H1 (cell line): Measurements from ENCODE around the gene ALG2. TPM values are rescaled to one million over a fixed set of nuclear protein-coding genes. Genes with fewer than 3 reads are reported as not detected.

Experiments
- CTCF ChIA-PET: fragments of 300-600 bp; sonication (Branson Sonifier 250); formaldehyde crosslinking; loops from one replicate; lab custom pipeline; 2021; ENCODE audit not compliant: partially characterized antibody; lab: Charles Lee
- POLR2A ChIA-PET: fragments of 300-600 bp; sonication (Branson Sonifier 250); formaldehyde crosslinking; loops from one replicate; lab custom pipeline; 2021; ENCODE audit warnings: inconsistent platforms; ENCODE audit not compliant: partially characterized antibody; lab: Charles Lee
- DNase-seq, 2 experiments: peaks; one replicate each; pipeline versions ENCODE4 v3.0.0 to v3.0.0-alpha.2; 2010 to 2022; ENCODE audit warnings: low spot score in 2 of 2, low read depth in 1 of 2, mixed read lengths in 1 of 2
- FAIRE-seq: peaks from 2 replicates; lab custom pipeline; 2011; peaks lifted over from hg19 to GRCh38; lab: Jason Lieb, UNC
- H2AFZ ChIP-seq: 2 replicates; pipeline ENCODE4 v1.8.1; 2012; ENCODE audit warnings: low read length, inconsistent platforms
- H2AK5ac ChIP-seq: 2 replicates; pipeline ENCODE4 v1.6.1; 2013; ENCODE audit warnings: low read depth, low read length
- H2BK120ac ChIP-seq: replicated peaks from 2 replicates; pipeline ENCODE3; 2013; ENCODE audit warnings: low read depth, low read length, inconsistent platforms
- H2BK12ac ChIP-seq: 2 replicates; pipeline ENCODE4 v1.6.1; 2013; ENCODE audit warnings: low read depth, low read length
- H2BK15ac ChIP-seq: 2 replicates; pipeline ENCODE4 v1.6.1; 2013; ENCODE audit warnings: low read length
- H2BK20ac ChIP-seq: 2 replicates; pipeline ENCODE4 v1.6.1; 2013; ENCODE audit warnings: low read length
- H2BK5ac ChIP-seq: 2 replicates; pipeline ENCODE4 v1.6.1; 2013; ENCODE audit warnings: low read depth, low read length
- H3K14ac ChIP-seq: 2 replicates; pipeline ENCODE4 v1.6.1; 2013; ENCODE audit warnings: inconsistent platforms; ENCODE audit not compliant: insufficient read length
- H3K18ac ChIP-seq: 2 replicates; pipeline ENCODE4 v1.6.1; 2013; ENCODE audit warnings: low read length; ENCODE audit errors: extremely low read depth
- H3K23ac ChIP-seq: 2 replicates; pipeline ENCODE4 v1.6.1; 2013; ENCODE audit warnings: inconsistent platforms; ENCODE audit not compliant: insufficient read length
- H3K23me2 ChIP-seq: 2 replicates; pipeline ENCODE4 v1.6.1; 2013; ENCODE audit warnings: low read depth, low read length
- H3K27ac ChIP-seq: 2 replicates; pipeline ENCODE4 v1.6.1; 2011; ENCODE audit warnings: low read depth, low read length, inconsistent platforms
- H3K27me3 ChIP-seq, 4 experiments: replicated peaks in 1 of 4; 1 replicate in 1 of 4; 2 replicates in 3 of 4; pipeline versions ENCODE4 v1.6.1 to v1.8.1; 2011 to 2013; ENCODE audit warnings: low read length in 3 of 4, mild to moderate bottlenecking in 3 of 4, inconsistent platforms in 2 of 4, mixed read lengths in 2 of 4, moderate library complexity in 1 of 4; ENCODE audit not compliant: control insufficient read depth in 3 of 4, insufficient read depth in 3 of 4; ENCODE audit errors: extremely low read depth in 1 of 4
- H3K36me3 ChIP-seq, 4 experiments: 2 replicates each; pipeline versions ENCODE4 v1.6.1 to v1.8.1; 2011 to 2013; ENCODE audit warnings: mild to moderate bottlenecking in 4 of 4, low read length in 3 of 4, moderate library complexity in 2 of 4, control low read depth in 1 of 4, inconsistent platforms in 1 of 4; ENCODE audit not compliant: insufficient read depth in 4 of 4, control insufficient read depth in 2 of 4
- H3K4ac ChIP-seq: replicated peaks from 2 replicates; pipeline ENCODE3; 2013; ENCODE audit warnings: low read length, low read depth, mixed read lengths, inconsistent platforms; ENCODE audit not compliant: insufficient read length
- H3K4me1 ChIP-seq, 4 experiments: replicated peaks in 1 of 4; 1 replicate in 1 of 4; 2 replicates in 3 of 4; pipeline versions ENCODE4 v1.6.1 to v1.8.1; 2011 to 2013; ENCODE audit warnings: low read length in 3 of 4, inconsistent platforms in 2 of 4, mixed read lengths in 1 of 4; ENCODE audit not compliant: insufficient read depth in 4 of 4, control insufficient read depth in 3 of 4
- H3K4me2 ChIP-seq, 2 experiments: 2 replicates each; pipeline versions ENCODE4 v1.6.1 to v1.8.1; 2011 to 2013; ENCODE audit warnings: low read depth in 2 of 2, low read length in 2 of 2, control low read depth in 1 of 2, inconsistent platforms in 1 of 2, mild to moderate bottlenecking in 1 of 2; ENCODE audit not compliant: insufficient read depth in 1 of 2
- H3K4me3 ChIP-seq, 4 experiments: fragments of 200-600, 300-600 bp in 1 of 4; sonication (generic), shearing (Covaris generic), sonication (Bioruptor Twin) in 1 of 4; 2 replicates each; pipeline versions ENCODE4 v1.5.1 to v1.8.1; 2011 to 2016; ENCODE audit warnings: low read length in 4 of 4, low read depth in 3 of 4, control low read depth in 2 of 4, inconsistent platforms in 2 of 4, mild to moderate bottlenecking in 2 of 4, mixed read lengths in 1 of 4, moderate library complexity in 1 of 4; ENCODE audit not compliant: insufficient read depth in 2 of 4; ENCODE audit errors: extremely low read depth in 1 of 4
- H3K56ac ChIP-seq: replicated peaks from 2 replicates; pipeline ENCODE3; 2013; ENCODE audit warnings: low read depth, mild to moderate bottlenecking, mixed read lengths, low read length, inconsistent platforms; ENCODE audit not compliant: insufficient read length
- H3K79me1 ChIP-seq: 2 replicates; pipeline ENCODE4 v1.6.1; 2013; ENCODE audit warnings: low read depth, low read length, control low read depth
- H3K79me2 ChIP-seq, 2 experiments: 2 replicates each; pipeline versions ENCODE4 v1.6.1 to v1.8.1; 2012 to 2013; ENCODE audit warnings: low read length in 2 of 2, mild to moderate bottlenecking in 2 of 2, inconsistent platforms in 1 of 2; ENCODE audit not compliant: insufficient read depth in 2 of 2, control insufficient read depth in 1 of 2
- H3K9ac ChIP-seq, 4 experiments: replicated peaks in 1 of 4; 1 replicate in 1 of 4; 2 replicates in 3 of 4; pipeline versions ENCODE4 v1.6.1 to v1.8.1; 2011 to 2013; ENCODE audit warnings: low read depth in 3 of 4, low read length in 3 of 4, control low read depth in 2 of 4, mild to moderate bottlenecking in 2 of 4, moderate library complexity in 2 of 4, inconsistent platforms in 1 of 4; ENCODE audit errors: extremely low read depth in 1 of 4
- H3K9me3 ChIP-seq, 2 experiments: 2 replicates each; pipeline versions ENCODE4 v1.6.1 to v1.8.1; 2012 to 2013; ENCODE audit warnings: mild to moderate bottlenecking in 2 of 2, moderate library complexity in 2 of 2, control low read depth in 1 of 2, inconsistent platforms in 1 of 2, low read depth in 1 of 2, low read length in 1 of 2, mixed read lengths in 1 of 2; ENCODE audit not compliant: insufficient read depth in 2 of 2
- H4K20me1 ChIP-seq, 2 experiments: replicated peaks in 1 of 2; 2 replicates each; pipeline versions ENCODE3 to v1.8.1; 2011 to 2013; ENCODE audit warnings: inconsistent platforms in 2 of 2, low read length in 2 of 2, mild to moderate bottlenecking in 1 of 2; ENCODE audit not compliant: insufficient read depth in 2 of 2, control insufficient read depth in 1 of 2
- H4K5ac ChIP-seq: 2 replicates; pipeline ENCODE4 v1.6.1; 2013; ENCODE audit warnings: low read length, low read depth, mixed read lengths, inconsistent platforms; ENCODE audit not compliant: insufficient read length
- H4K8ac ChIP-seq: 2 replicates; pipeline ENCODE4 v1.8.0; 2013; ENCODE audit warnings: mild to moderate bottlenecking, moderate library complexity, low read length, inconsistent platforms; ENCODE audit not compliant: insufficient read depth; ENCODE audit errors: extremely low read depth
- H4K91ac ChIP-seq: replicated peaks from 2 replicates; pipeline ENCODE3; 2013; ENCODE audit warnings: low read length, mixed read lengths, inconsistent platforms; ENCODE audit not compliant: insufficient read length
- CHD1 ChIP-seq: IDR thresholded peaks from 2 replicates; pipeline ENCODE4 v1.6.1; 2012; ENCODE audit warnings: low read depth, low read length, improper control_type of control experiment
- FOSL1 ChIP-seq: IDR thresholded peaks from 2 replicates; pipeline ENCODE4 v1.6.1; 2011; ENCODE audit warnings: mild to moderate bottlenecking, low read depth, low read length, moderate library complexity; ENCODE audit not compliant: insufficient read depth
- GTF2F1 ChIP-seq: IDR thresholded peaks from 2 replicates; pipeline ENCODE4 v1.6.1; 2012; ENCODE audit warnings: low read depth, low read length, improper control_type of control experiment, borderline replicate concordance
- KDM1A ChIP-seq: fragments of 200-600, 300-600 bp; sonication (generic); IDR thresholded peaks from 2 replicates; pipeline ENCODE4 v1.7.1; 2016; ENCODE audit warnings: mild to moderate bottlenecking, low read length, borderline replicate concordance
- WGBS, 2 experiments: shearing (Covaris generic) in 1 of 2; methylation state at CpG; one replicate each; pipeline versions ENCODE4 v1.1.6 to v1.1.7; 2013 to 2015; ENCODE audit warnings: low lambda C conversion rate in 2 of 2, mixed read lengths in 2 of 2, inconsistent platforms in 1 of 2, low coverage in 1 of 2, missing lambda C conversion rate in 1 of 2; ENCODE audit not compliant: insufficient replicate concordance in 2 of 2, insufficient coverage in 1 of 2, insufficient read length in 1 of 2; ENCODE audit errors: extremely low coverage in 1 of 2, missing lambda C conversion rate in 1 of 2; 5-methylcytosine and 5-hydroxymethylcytosine counted together
- polyA plus RNA-seq, 7 experiments: library from polyadenylated mRNA; depleted of rRNA in 3 of 7; stranded (reverse) in 5 of 7; unstranded in 2 of 7; fragments of >200 nt in 5 of 7; fragments of 200-250 nt in 2 of 7; gene quantifications; 1 replicate in 5 of 7; 2 replicates in 1 of 7; 4 replicates in 1 of 7; pipeline versions ENCODE4 v1.2.1 to v1.2.3, GENCODE V29; 2011 to 2013; ENCODE audit warnings: missing spikeins in 2 of 7, mixed read lengths in 2 of 7
- total RNA-seq: library from RNA; stranded (reverse); fragmentation: NEBNext Ultra II Directional; extraction: Animal tissue kit (Norgen Biotek cat#: 25700); gene quantifications from 2 replicates; pipeline ENCODE4 v1.2.1, GENCODE V29; 2021

The ALG2 gene
- total and polyA plus RNA-seq, 2 of the 8 experiments (the other 6 are each of a cell fraction or from before 2014, with no cell fraction given): 27.1 to 30.7 TPM

DNA sequence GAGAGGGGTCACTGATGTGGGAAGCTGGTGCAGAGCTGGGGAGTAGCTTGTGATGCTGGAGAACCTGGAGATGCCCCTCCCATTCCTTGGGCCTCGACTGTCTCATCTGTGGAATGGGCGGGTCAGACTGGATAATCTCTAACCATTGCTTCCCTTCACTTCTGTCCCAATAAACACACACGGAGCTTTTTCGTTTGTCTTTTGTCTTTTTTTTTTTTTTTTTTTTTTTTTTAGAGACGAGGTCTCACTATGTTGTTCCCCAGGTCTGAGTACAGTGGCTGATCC lies 36.5 kb downstream of the ALG2 start:
- H3K9me3 ChIP-seq: no peaks in the 10 kb centered on the region
- ChIA-PET CTCF (interaction anchor here (0.6 to 9.4 kb wide), 43 partner anchors 11 to 1110 kb away, joined by 3 to 105 read pairs (median 4); partner anchors contain the start of gene ALG2), POLR2A (interaction anchor here (1.8 kb wide), 1 partner anchor 37 kb away, joined by 7 read pairs; the partner anchor contains the start of genes ALG2 and SEC61B)
- no peak overlapping the region for H3K4ac ChIP-seq
- no peak overlapping the region for H4K91ac ChIP-seq
- 0 out of 2 replicates have a peak overlapping the region, but pooled peaks have one; percentile 30 for H4K8ac ChIP-seq
- no peak overlapping the region for H3K4me3 ChIP-seq
- H4K20me1 ChIP-seq: no peaks in the 10 kb centered on the region
- 0 out of 2 replicates have a peak overlapping the region, but pooled peaks have one; percentile 89 for H2BK12ac ChIP-seq
- no peak overlapping the region for H3K9ac ChIP-seq
- no peaks in the 10 kb centered on the region for H3K27me3 ChIP-seq
- H3K4me1 ChIP-seq: peaks cover 0 to 3% (median 1%) of the 10 kb centered on the region in 4 experiments; a peak in 2 of 7 replicates
- no peak overlapping the region for H4K5ac ChIP-seq
- H3K79me2 ChIP-seq: no peaks in the 10 kb centered on the region
- H2AFZ ChIP-seq: peak overlapping the region; percentile 98; the same call in 1 of the 2 replicates
- H3K14ac ChIP-seq: no peak overlapping the region
- no peaks in the 10 kb centered on the region for H3K36me3 ChIP-seq
- TF ChIP-seq GTF2F1: no peak
- TF ChIP-seq KDM1A: peak; percentile 50; the same call in 1 of the 2 replicates
- TF ChIP-seq FOSL1: no peak
- TF ChIP-seq CHD1: no peak
- H3K27ac ChIP-seq: no peak overlapping the region
- DNase-seq (no peak), FAIRE-seq (no peak)
- no peak overlapping the region for H3K4me2 ChIP-seq
- H2BK120ac ChIP-seq: no peak overlapping the region
- H3K23ac ChIP-seq: no peak overlapping the region
- WGBS, 2 experiments: 100% methylated on average over 2 of the region's 5 CpGs; no CpG with 5 or more reads in 1 of the 2 experiments
- no peaks in the 10 kb centered on the region for H3K23me2 ChIP-seq
- no peak overlapping the region for H3K56ac ChIP-seq
- no peaks in the 10 kb centered on the region for H3K79me1 ChIP-seq
- no peak overlapping the region for H3K18ac ChIP-seq
- H2BK20ac ChIP-seq: no peak overlapping the region
- no peak overlapping the region for H2BK15ac ChIP-seq
- H2AK5ac ChIP-seq: no peak overlapping the region
- no peak overlapping the region for H2BK5ac ChIP-seq
